ENCODE measurements around the gene VAMP2. TPM values are rescaled to one million over a fixed set of nuclear protein-coding genes. Genes with fewer than 3 reads are reported as not detected.

VAMP2 gene
- total and polyA plus RNA-seq, 10 of the 15 experiments (the other 5 are each of a cell fraction or from before 2014, with no cell fraction given): 3.0 to 35.2 (median 25.0) TPM

DNA sequence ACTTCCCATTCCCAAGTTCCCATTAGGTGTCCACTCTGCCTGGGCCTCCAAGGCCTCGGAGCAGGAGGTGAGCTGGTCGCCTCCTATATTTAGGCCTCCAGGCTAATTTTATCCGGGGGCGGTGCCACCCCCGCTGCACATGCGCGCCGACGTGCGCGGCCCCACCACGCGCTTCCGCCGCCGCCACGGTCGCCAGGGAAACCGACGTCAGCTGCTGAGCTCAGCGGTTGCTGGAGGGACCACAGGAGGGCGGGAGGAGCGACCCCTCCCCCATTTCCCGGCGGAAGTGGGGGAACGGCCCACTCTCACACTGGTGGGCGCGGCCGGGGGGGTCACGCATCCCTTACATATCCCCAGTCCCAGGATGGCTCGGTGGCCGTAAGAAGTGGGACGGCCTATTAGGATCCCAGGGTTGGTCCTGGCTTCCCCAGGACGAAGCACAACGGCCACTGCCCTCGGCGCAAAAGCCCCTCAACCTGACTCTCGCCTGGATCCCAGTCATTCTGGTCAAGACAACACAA, 11.6 kb downstream of the VAMP2 start (continued):
- TF ChIP-seq, protein P1, sequence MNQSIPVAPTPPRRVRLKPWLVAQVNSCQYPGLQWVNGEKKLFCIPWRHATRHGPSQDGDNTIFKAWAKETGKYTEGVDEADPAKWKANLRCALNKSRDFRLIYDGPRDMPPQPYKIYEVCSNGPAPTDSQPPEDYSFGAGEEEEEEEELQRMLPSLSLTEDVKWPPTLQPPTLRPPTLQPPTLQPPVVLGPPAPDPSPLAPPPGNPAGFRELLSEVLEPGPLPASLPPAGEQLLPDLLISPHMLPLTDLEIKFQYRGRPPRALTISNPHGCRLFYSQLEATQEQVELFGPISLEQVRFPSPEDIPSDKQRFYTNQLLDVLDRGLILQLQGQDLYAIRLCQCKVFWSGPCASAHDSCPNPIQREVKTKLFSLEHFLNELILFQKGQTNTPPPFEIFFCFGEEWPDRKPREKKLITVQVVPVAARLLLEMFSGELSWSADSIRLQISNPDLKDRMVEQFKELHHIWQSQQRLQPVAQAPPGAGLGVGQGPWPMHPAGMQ (IDR thresholded peaks at IDR 0.05; ENCODE audit: borderline replicate concordance): no peak
- TF ChIP-seq SUPT20H (IDR thresholded peaks at IDR 0.05; ENCODE audit: borderline replicate concordance, control insufficient read depth, low read depth, low read length) (no peak), MTA3 (IDR thresholded peaks at IDR 0.05; ENCODE audit: borderline replicate concordance, low read length) (no peak), STAT3 (IDR thresholded peaks at IDR 0.05; ENCODE audit: low read depth, low read length) (no peak), SREBF2 (IDR thresholded peaks at IDR 0.05; ENCODE audit: low read length) (no peak), CHD2 (IDR thresholded peaks at IDR 0.05; ENCODE audit: borderline replicate concordance, low read depth, low read length) (peak; percentile 89), HDAC2 (IDR thresholded peaks at IDR 0.05) (no peak), FOXK2 (IDR thresholded peaks at IDR 0.05) (no peak), SUZ12 (IDR thresholded peaks at IDR 0.05; ENCODE audit: unreplicated experiment) (no peak), SREBF1 (IDR thresholded peaks at IDR 0.05; ENCODE audit: low read length) (0 out of 2 replicates have a peak, but pooled peaks have one; percentile 27), RFX5 (IDR thresholded peaks at IDR 0.05; ENCODE audit: low read depth, low read length) (peak; percentile 95), EZH2 (IDR thresholded peaks at IDR 0.05; ENCODE audit: borderline replicate concordance, control insufficient read depth, low read depth, low read length) (no peak)
- TF ChIP-seq, protein P2, sequence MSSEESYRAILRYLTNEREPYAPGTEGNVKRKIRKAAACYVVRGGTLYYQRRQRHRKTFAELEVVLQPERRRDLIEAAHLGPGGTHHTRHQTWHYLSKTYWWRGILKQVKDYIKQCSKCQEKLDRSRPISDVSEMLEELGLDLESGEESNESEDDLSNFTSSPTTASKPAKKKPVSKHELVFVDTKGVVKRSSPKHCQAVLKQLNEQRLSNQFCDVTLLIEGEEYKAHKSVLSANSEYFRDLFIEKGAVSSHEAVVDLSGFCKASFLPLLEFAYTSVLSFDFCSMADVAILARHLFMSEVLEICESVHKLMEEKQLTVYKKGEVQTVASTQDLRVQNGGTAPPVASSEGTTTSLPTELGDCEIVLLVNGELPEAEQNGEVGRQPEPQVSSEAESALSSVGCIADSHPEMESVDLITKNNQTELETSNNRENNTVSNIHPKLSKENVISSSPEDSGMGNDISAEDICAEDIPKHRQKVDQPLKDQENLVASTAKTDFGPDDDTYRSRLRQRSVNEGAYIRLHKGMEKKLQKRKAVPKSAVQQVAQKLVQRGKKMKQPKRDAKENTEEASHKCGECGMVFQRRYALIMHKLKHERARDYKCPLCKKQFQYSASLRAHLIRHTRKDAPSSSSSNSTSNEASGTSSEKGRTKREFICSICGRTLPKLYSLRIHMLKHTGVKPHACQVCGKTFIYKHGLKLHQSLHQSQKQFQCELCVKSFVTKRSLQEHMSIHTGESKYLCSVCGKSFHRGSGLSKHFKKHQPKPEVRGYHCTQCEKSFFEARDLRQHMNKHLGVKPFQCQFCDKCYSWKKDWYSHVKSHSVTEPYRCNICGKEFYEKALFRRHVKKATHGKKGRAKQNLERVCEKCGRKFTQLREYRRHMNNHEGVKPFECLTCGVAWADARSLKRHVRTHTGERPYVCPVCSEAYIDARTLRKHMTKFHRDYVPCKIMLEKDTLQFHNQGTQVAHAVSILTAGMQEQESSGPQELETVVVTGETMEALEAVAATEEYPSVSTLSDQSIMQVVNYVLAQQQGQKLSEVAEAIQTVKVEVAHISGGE (CRISPR knock-in tag; IDR thresholded peaks at IDR 0.05): no peak
- TF ChIP-seq, protein P3, sequence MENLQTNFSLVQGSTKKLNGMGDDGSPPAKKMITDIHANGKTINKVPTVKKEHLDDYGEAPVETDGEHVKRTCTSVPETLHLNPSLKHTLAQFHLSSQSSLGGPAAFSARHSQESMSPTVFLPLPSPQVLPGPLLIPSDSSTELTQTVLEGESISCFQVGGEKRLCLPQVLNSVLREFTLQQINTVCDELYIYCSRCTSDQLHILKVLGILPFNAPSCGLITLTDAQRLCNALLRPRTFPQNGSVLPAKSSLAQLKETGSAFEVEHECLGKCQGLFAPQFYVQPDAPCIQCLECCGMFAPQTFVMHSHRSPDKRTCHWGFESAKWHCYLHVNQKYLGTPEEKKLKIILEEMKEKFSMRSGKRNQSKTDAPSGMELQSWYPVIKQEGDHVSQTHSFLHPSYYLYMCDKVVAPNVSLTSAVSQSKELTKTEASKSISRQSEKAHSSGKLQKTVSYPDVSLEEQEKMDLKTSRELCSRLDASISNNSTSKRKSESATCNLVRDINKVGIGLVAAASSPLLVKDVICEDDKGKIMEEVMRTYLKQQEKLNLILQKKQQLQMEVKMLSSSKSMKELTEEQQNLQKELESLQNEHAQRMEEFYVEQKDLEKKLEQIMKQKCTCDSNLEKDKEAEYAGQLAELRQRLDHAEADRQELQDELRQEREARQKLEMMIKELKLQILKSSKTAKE (IDR thresholded peaks at IDR 0.05; ENCODE audit: low read depth, poor library complexity, severe bottlenecking): no peak
- TF ChIP-seq, protein P4, sequence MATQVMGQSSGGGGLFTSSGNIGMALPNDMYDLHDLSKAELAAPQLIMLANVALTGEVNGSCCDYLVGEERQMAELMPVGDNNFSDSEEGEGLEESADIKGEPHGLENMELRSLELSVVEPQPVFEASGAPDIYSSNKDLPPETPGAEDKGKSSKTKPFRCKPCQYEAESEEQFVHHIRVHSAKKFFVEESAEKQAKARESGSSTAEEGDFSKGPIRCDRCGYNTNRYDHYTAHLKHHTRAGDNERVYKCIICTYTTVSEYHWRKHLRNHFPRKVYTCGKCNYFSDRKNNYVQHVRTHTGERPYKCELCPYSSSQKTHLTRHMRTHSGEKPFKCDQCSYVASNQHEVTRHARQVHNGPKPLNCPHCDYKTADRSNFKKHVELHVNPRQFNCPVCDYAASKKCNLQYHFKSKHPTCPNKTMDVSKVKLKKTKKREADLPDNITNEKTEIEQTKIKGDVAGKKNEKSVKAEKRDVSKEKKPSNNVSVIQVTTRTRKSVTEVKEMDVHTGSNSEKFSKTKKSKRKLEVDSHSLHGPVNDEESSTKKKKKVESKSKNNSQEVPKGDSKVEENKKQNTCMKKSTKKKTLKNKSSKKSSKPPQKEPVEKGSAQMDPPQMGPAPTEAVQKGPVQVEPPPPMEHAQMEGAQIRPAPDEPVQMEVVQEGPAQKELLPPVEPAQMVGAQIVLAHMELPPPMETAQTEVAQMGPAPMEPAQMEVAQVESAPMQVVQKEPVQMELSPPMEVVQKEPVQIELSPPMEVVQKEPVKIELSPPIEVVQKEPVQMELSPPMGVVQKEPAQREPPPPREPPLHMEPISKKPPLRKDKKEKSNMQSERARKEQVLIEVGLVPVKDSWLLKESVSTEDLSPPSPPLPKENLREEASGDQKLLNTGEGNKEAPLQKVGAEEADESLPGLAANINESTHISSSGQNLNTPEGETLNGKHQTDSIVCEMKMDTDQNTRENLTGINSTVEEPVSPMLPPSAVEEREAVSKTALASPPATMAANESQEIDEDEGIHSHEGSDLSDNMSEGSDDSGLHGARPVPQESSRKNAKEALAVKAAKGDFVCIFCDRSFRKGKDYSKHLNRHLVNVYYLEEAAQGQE (IDR thresholded peaks at IDR 0.05; ENCODE audit: low read depth, low read length): no peak

All from GM12878 (cell line).